ENCODE data around the gene PAQR7.

DNA sequence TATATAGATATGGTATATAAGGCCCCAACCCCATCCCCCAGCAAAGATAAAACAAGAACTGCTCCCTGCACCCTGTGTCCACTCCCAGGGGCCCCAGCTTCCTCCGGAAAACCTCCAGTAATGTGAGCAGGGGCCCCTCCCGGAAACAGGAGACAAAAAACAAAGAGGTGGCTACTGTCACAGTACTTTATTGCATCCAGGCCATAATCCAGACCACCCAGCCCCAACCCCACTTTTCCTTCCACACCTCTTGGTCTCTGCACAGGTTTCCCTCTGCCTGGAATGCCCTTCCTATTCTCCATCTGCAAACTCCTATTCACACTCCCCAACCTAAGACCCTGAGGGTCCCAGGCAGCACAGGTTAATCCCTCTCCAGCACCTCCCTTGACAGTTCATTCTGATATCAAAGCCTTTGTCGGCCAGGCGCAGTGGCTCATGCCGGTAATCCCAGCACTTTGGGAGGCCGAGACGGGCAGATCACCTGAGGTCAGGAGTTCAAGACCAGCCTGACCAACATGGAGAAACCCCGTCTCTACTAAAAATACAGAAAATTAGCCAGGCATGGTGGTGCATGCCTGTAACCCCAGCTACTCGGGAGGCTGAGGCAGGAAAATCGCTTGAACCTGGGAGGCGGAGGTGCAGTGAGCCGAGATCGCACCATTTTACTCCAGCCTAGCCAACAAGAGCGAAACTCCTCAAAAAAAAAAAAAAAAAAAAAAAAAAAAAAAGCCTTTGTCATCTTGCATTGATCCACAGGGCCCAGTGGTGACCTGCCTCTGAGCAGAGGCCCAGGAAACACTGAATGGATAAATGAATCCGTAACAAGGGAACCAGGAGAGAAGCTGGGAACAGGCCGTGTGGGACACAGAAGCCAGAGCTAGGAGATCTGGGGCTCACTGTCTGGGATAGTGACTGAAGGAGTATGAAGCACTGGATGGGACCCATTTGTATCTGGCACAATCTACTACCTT, 13.9 kb downstream of the PAQR7 start:
- no peak for TF ChIP-seq EZH2phosphoT487 (IDR thresholded peaks at IDR 0.05; ENCODE audit: borderline replicate concordance, low read length)
- TF ChIP-seq, protein P1, sequence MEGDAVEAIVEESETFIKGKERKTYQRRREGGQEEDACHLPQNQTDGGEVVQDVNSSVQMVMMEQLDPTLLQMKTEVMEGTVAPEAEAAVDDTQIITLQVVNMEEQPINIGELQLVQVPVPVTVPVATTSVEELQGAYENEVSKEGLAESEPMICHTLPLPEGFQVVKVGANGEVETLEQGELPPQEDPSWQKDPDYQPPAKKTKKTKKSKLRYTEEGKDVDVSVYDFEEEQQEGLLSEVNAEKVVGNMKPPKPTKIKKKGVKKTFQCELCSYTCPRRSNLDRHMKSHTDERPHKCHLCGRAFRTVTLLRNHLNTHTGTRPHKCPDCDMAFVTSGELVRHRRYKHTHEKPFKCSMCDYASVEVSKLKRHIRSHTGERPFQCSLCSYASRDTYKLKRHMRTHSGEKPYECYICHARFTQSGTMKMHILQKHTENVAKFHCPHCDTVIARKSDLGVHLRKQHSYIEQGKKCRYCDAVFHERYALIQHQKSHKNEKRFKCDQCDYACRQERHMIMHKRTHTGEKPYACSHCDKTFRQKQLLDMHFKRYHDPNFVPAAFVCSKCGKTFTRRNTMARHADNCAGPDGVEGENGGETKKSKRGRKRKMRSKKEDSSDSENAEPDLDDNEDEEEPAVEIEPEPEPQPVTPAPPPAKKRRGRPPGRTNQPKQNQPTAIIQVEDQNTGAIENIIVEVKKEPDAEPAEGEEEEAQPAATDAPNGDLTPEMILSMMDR (conservative IDR thresholded peaks at IDR 0.05; ENCODE audit: low read depth, low read length): no peak

Data from PC-3 (cell line).